NB4 (cell line): ENCODE results near the gene ANKRD28.

Experiments used
- CTCF ChIP-seq: IDR thresholded peaks from one replicate; pipeline ENCODE4 v1.5.1; 2012; ENCODE audit warnings: low read depth, low read length
- MAX ChIP-seq: IDR thresholded peaks from 2 replicates; pipeline ENCODE4 v1.6.1; 2011; ENCODE audit warnings: low read depth, low read length
- POLR2A ChIP-seq: IDR thresholded peaks from 2 replicates; pipeline ENCODE4 v1.6.1; 2011; ENCODE audit warnings: mild to moderate bottlenecking; ENCODE audit not compliant: insufficient read length; ENCODE audit errors: extremely low read depth

GRCh38 chr3:15666277-15666676 is 131.5 kb downstream of the ANKRD28 start:
- TF ChIP-seq POLR2A (no peak), CTCF (no peak), MAX (no peak)
